Activated T-helper 1 cell treated with Interleukin-2 at 50 U/mL for 16 hours (primary cell): ENCODE data around the gene LIN28A.
"Not testable (repeated sequence)": the region's sequence is repeated elsewhere in the genome, so short reads cannot be mapped to it uniquely, and the experiment has no call there.

Experiments used
- DNase-seq: peaks from one replicate; pipeline ENCODE4 v3.0.0-alpha.2; 2020; ENCODE audit warnings: low read depth

LIN28A gene

GRCh38 chr1:26410706-26411623 lies at the start of gene LIN28A:
Gene LIN28A (plus strand): TSS chr1:26410817. CDS start chr1:26410892, 75 bp downstream.
- DNase-seq = no peak

- no peak for DNase-seq
Measured at GRCh38 chr1:26361605-26362122, 49.0 kb upstream of the LIN28A start.

GRCh38 chr1:26362331-26362730 lies 48.3 kb upstream of the LIN28A start:
- no peak for DNase-seq

GRCh38 chr1:26363549-26364448 lies 46.8 kb upstream of the LIN28A start:
- peak; percentile 76 for DNase-seq

- no peak for DNase-seq
Measured at GRCh38 chr1:26364956-26365355, 45.7 kb upstream of the LIN28A start.

- no peak for DNase-seq
Measured at GRCh38 chr1:26367441-26367840, 43.2 kb upstream of the LIN28A start.

GRCh38 chr1:26368006-26368405 lies 42.6 kb upstream of the LIN28A start:
- no peak for DNase-seq

GRCh38 chr1:26368486-26368885 lies 42.1 kb upstream of the LIN28A start:
- DNase-seq = no peak

GRCh38 chr1:26370591-26371382 lies 39.8 kb upstream of the LIN28A start:
- no peak for DNase-seq

GRCh38 chr1:26372039-26372438 lies 38.6 kb upstream of the LIN28A start:
- no peak for DNase-seq

GRCh38 chr1:26372611-26373010 lies 38.0 kb upstream of the LIN28A start, which contains the start of gene ZNF683:
Gene ZNF683 (minus strand): TSS chr1:26372750. CDS start chr1:26368571, 4,179 bp downstream.
- DNase-seq = not testable (repeated sequence)

- peak; percentile 33 for DNase-seq
Measured at GRCh38 chr1:26373281-26373680, 37.3 kb upstream of the LIN28A start.

GRCh38 chr1:26373789-26374188 lies 36.8 kb upstream of the LIN28A start:
- DNase-seq = no peak

GRCh38 chr1:26374361-26374760 lies 36.3 kb upstream of the LIN28A start:
- DNase-seq = not testable (repeated sequence)

GRCh38 chr1:26375081-26375480 lies 35.5 kb upstream of the LIN28A start:
- DNase-seq = no peak

GRCh38 chr1:26376050-26376449 lies 34.6 kb upstream of the LIN28A start:
- DNase-seq = no peak

- DNase-seq = peak; percentile 74
Measured at GRCh38 chr1:26378088-26378878, 32.3 kb upstream of the LIN28A start.

GRCh38 chr1:26378879-26379251 lies 31.8 kb upstream of the LIN28A start:
- DNase-seq = no peak

GRCh38 chr1:26384076-26384475 lies 26.5 kb upstream of the LIN28A start:
- DNase-seq = no peak

- DNase-seq = not testable (repeated sequence)
Measured at GRCh38 chr1:26385063-26385462, 25.6 kb upstream of the LIN28A start.

- DNase-seq = no peak
Measured at GRCh38 chr1:26387447-26387846, 23.2 kb upstream of the LIN28A start.
